Measurements from ENCODE around the gene GRIA1. TPM values are rescaled to one million over a fixed set of nuclear protein-coding genes. Genes with fewer than 3 reads are reported as not detected.

The GRIA1 gene
- total and polyA plus RNA-seq, 2 of the 13 experiments (the other 11 are each of a cell fraction or from before 2014, with no cell fraction given), result not detected

DNA sequence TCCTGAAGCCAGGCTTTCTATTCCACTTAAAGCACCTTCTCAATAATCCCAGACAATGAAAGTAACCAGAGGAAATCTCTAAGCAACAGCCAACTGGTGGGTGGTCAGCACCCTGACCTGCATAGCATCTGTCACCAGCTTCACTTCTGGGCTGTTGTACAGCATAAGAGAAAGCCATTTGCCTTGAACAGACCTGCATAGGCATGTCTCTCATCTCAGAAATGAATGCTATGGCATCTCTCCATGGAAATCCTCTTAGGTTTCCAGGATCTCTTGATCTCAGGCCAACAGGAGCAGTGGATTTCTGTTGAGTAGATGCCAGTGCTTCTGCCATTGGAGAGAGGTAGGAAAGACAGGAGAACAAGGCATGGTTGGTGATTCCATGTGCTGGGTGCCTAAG is 213.6 kb downstream of the GRIA1 start:
- no peak overlapping the region for H3K4me2 ChIP-seq (ENCODE audit: low read depth, low read length)
- H3K36me3 ChIP-seq (replicated peaks in 1 of 2; ENCODE audit: control insufficient read depth in 1 of 2, insufficient read depth in 2 of 2, low read length in 2 of 2), result no peaks in the 10 kb centered on the region
- no peaks in the 10 kb centered on the region for H4K20me1 ChIP-seq (ENCODE audit: insufficient read depth, low read length)
- no TSS peak for BruUV-seq (replicated peaks)
- ChIA-PET CTCF (ENCODE audit: low intra/inter-chr PET ratio, low total read pairs) (no interaction called here), POLR2A (no interaction called here)
- H3K9ac ChIP-seq (ENCODE audit: insufficient read depth, low read depth, low read length), result no peak overlapping the region
- no peak for DNase-seq (ENCODE audit: low spot score)
- no peaks in the 10 kb centered on the region for H3K9me3 ChIP-seq (ENCODE audit: low read length)
- H2AFZ ChIP-seq (ENCODE audit: low read length), result no peak overlapping the region
- no peak overlapping the region for H3K4me3 ChIP-seq (replicated peaks in 1 of 3; ENCODE audit: insufficient read depth in 1 of 3, low read depth in 2 of 3, low read length in 3 of 3)
- intact Hi-C loops (cut with micrococcal nuclease; ENCODE audit: unreplicated experiment), result no loop called here
- H3K27me3 ChIP-seq (ENCODE audit: control insufficient read depth in 1 of 2, insufficient read depth in 2 of 2, low read length in 2 of 2), result no peaks in the 10 kb centered on the region
- TF ChIP-seq SMAD1 (CRISPR knock-in tag; IDR thresholded peaks at IDR 0.05; ENCODE audit: borderline replicate concordance, low read depth), result no peak
- no peak for TF ChIP-seq ZNF274 (CRISPR knock-in tag; IDR thresholded peaks at IDR 0.05)
- TF ChIP-seq TSC22D2 (CRISPR knock-in tag; IDR thresholded peaks at IDR 0.05; ENCODE audit: borderline replicate concordance), result no peak
- TF ChIP-seq GFI1 (CRISPR knock-in tag; IDR thresholded peaks at IDR 0.05; ENCODE audit: borderline replicate concordance), result no peak
- no peak for TF ChIP-seq RCOR2 (CRISPR knock-in tag; IDR thresholded peaks at IDR 0.05)
- TF ChIP-seq SMC3 (IDR thresholded peaks at IDR 0.05; ENCODE audit: low read length), result no peak
- TF ChIP-seq, protein P1, sequence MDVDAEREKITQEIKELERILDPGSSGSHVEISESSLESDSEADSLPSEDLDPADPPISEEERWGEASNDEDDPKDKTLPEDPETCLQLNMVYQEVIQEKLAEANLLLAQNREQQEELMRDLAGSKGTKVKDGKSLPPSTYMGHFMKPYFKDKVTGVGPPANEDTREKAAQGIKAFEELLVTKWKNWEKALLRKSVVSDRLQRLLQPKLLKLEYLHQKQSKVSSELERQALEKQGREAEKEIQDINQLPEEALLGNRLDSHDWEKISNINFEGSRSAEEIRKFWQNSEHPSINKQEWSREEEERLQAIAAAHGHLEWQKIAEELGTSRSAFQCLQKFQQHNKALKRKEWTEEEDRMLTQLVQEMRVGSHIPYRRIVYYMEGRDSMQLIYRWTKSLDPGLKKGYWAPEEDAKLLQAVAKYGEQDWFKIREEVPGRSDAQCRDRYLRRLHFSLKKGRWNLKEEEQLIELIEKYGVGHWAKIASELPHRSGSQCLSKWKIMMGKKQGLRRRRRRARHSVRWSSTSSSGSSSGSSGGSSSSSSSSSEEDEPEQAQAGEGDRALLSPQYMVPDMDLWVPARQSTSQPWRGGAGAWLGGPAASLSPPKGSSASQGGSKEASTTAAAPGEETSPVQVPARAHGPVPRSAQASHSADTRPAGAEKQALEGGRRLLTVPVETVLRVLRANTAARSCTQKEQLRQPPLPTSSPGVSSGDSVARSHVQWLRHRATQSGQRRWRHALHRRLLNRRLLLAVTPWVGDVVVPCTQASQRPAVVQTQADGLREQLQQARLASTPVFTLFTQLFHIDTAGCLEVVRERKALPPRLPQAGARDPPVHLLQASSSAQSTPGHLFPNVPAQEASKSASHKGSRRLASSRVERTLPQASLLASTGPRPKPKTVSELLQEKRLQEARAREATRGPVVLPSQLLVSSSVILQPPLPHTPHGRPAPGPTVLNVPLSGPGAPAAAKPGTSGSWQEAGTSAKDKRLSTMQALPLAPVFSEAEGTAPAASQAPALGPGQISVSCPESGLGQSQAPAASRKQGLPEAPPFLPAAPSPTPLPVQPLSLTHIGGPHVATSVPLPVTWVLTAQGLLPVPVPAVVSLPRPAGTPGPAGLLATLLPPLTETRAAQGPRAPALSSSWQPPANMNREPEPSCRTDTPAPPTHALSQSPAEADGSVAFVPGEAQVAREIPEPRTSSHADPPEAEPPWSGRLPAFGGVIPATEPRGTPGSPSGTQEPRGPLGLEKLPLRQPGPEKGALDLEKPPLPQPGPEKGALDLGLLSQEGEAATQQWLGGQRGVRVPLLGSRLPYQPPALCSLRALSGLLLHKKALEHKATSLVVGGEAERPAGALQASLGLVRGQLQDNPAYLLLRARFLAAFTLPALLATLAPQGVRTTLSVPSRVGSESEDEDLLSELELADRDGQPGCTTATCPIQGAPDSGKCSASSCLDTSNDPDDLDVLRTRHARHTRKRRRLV (CRISPR knock-in tag; IDR thresholded peaks at IDR 0.05), result no peak
- TF ChIP-seq SMAD3 (CRISPR knock-in tag; IDR thresholded peaks at IDR 0.05), result no peak
- TF ChIP-seq ZFP36 (IDR thresholded peaks at IDR 0.05; ENCODE audit: borderline replicate concordance, low read depth, low read length, partially characterized antibody), result no peak
- TF ChIP-seq ZNF772 (CRISPR knock-in tag; IDR thresholded peaks at IDR 0.05), result no peak
- no peak overlapping the region for H3K27ac ChIP-seq (ENCODE audit: extremely low read length, insufficient read depth, low read length)
- no peak for FAIRE-seq
- H3K4me1 ChIP-seq (ENCODE audit: insufficient read depth, low read length), result no peaks in the 10 kb centered on the region
- no peaks in the 10 kb centered on the region for H3K79me2 ChIP-seq (ENCODE audit: insufficient read depth, low read length)
- no peak for ATAC-seq
- in situ Hi-C loops (cut with HindIII; ENCODE audit: extremely low pct_ligation_motif_present, low pct_unique_long_range_greater_than_20kb), result no loop called here
